CD4-positive, alpha-beta T cell (primary cell): Measurements from ENCODE around the gene AKAP8. TPM values are rescaled to one million over a fixed set of nuclear protein-coding genes. Genes with fewer than 3 reads are reported as not detected.

Source experiments
- ATAC-seq: fragments of 200-7000 bp; cut with Tn5 transposase; one replicate; pipeline ENCODE4 v1.10.0; 2022; ENCODE audit warnings: mild to moderate bottlenecking; ENCODE audit not compliant: poor library complexity
- CTCF ChIA-PET: fragments of 350-600 bp; sonication (Branson Sonifier 250); formaldehyde crosslinking; loops from one replicate; lab custom pipeline; 2021; ENCODE audit warnings: antibody characterized with exemption, inconsistent platforms; lab: Charles Lee
- POLR2A ChIA-PET: fragments of 350-600 bp; sonication (Branson Sonifier 250); formaldehyde crosslinking; loops from one replicate; lab custom pipeline; 2021; ENCODE audit warnings: antibody characterized with exemption, inconsistent platforms; lab: Charles Lee
- DNase-seq, 14 experiments: peaks; one replicate each; pipeline ENCODE4 v3.0.0-alpha.2; 2013 to 2020; ENCODE audit warnings: mixed read lengths in 2 of 14
- H3K27ac ChIP-seq, 2 donors: one replicate each; pipeline versions ENCODE4 v1.5.1 to v1.7.0; 2013; ENCODE audit warnings: low read length in 2 of 2, low read depth in 1 of 2, mild to moderate bottlenecking in 1 of 2
- H3K27me3 ChIP-seq, 2 experiments: 1 replicate in 1 of 2; 2 replicates in 1 of 2; pipeline versions ENCODE4 v1.6.1 to v1.7.0; 2013; ENCODE audit warnings: low read length in 2 of 2, control low read depth in 1 of 2, mild to moderate bottlenecking in 1 of 2, moderate library complexity in 1 of 2; ENCODE audit not compliant: insufficient read depth in 2 of 2, control insufficient read depth in 1 of 2
- H3K36me3 ChIP-seq: one replicate; pipeline ENCODE4 v1.6.1; 2013; ENCODE audit warnings: low read length, control low read depth; ENCODE audit not compliant: insufficient read depth
- H3K4me1 ChIP-seq: one replicate; pipeline ENCODE4 v1.6.1; 2013; ENCODE audit warnings: low read length, control low read depth; ENCODE audit not compliant: insufficient read depth
- H3K4me3 ChIP-seq: one replicate; pipeline ENCODE4 v1.5.1; 2013; ENCODE audit warnings: mild to moderate bottlenecking, low read length, moderate library complexity
- H3K9me3 ChIP-seq, 2 experiments: 1 replicate in 1 of 2; 2 replicates in 1 of 2; pipeline versions ENCODE4 v1.6.1 to v1.7.0; 2013; ENCODE audit warnings: low read length in 2 of 2, mild to moderate bottlenecking in 2 of 2, control low read depth in 1 of 2, moderate library complexity in 1 of 2; ENCODE audit not compliant: control insufficient read depth in 1 of 2, insufficient read depth in 1 of 2
- H3K27ac Mint-ChIP-seq: one replicate; pipeline ENCODE4 v1.8.0; 2020; ENCODE audit warnings: mixed read lengths
- H3K27me3 Mint-ChIP-seq: one replicate; pipeline ENCODE4 v1.8.0; 2021; ENCODE audit warnings: mixed read lengths
- H3K36me3 Mint-ChIP-seq: one replicate; pipeline ENCODE4 v1.8.0; 2021; ENCODE audit warnings: low read depth, mixed read lengths
- H3K4me1 Mint-ChIP-seq: one replicate; pipeline ENCODE4 v1.8.0; 2021; ENCODE audit warnings: low read depth, mixed read lengths
- H3K4me3 Mint-ChIP-seq: one replicate; pipeline ENCODE4 v1.8.0; 2020; ENCODE audit warnings: mild to moderate bottlenecking, mixed read lengths
- H3K9me3 Mint-ChIP-seq: one replicate; pipeline ENCODE4 v1.8.0; 2020; ENCODE audit warnings: mixed read lengths
- CTCF ChIP-seq: fragments of 200-600 bp; IDR thresholded peaks from one replicate; pipeline ENCODE4 v1.8.0; 2022; ENCODE audit warnings: antibody characterized with exemption, mild to moderate bottlenecking
- intact Hi-C, 2 experiments: fragments of 100-400 bp; cut with DNase I in 1 of 2; cut with micrococcal nuclease in 1 of 2; formaldehyde crosslinking; loops; one replicate each; pipeline versions ENCODE4 v1.15.1 to v1.9.0; 2023 to 2025; cut with DNase I, micrococcal nuclease
- total RNA-seq, 174 experiments: library from RNA in 2 of 174; stranded (reverse) in 2 of 174; gene quantifications; one replicate each; pipeline ENCODE4 v1.2.3 and lab custom pipeline; 2021 to 2026

Gene AKAP8
- total RNA-seq, 2 experiments from 2014 or later, result 87.5 to 90.1 TPM

GRCh38 chr19:15330801-15331418 is 48.7 kb downstream of the AKAP8 start:
- H3K4me1 Mint-ChIP-seq, result peaks cover 62% of the 10 kb centered on the region
- ChIA-PET CTCF (interaction anchor here (1.4 kb wide), 1 partner anchor 88 kb away, joined by 5 read pairs; the partner anchor contains the start of gene AKAP8L), POLR2A (interaction anchor here (0.8 to 5.9 kb wide), 5 partner anchors 14 to 48 kb away, joined by 3 to 80 read pairs (median 4); partner anchors contain the start of gene AKAP8)
- Histone ChIP-seq H3K36me3 (no peaks in the 10 kb centered on the region), H3K4me3 (peak overlapping the region; percentile 90), H3K27ac (peak overlapping the region; percentile 41 to 67), H3K4me1 (peaks cover 57% of the 10 kb centered on the region), H3K9me3 (no peaks in the 10 kb centered on the region), H3K27me3 (no peaks in the 10 kb centered on the region)
- peak overlapping the region; percentile 88 for H3K27ac Mint-ChIP-seq
- ATAC-seq (no peak), DNase-seq (peak in 3 of 14 experiments; percentile 60 to 61 (median 60))
- H3K9me3 Mint-ChIP-seq, result no peaks in the 10 kb centered on the region
- H3K27me3 Mint-ChIP-seq, result no peaks in the 10 kb centered on the region
- TF ChIP-seq CTCF, result no peak
- H3K36me3 Mint-ChIP-seq, result peaks cover 22% of the 10 kb centered on the region
- intact Hi-C loops, result loop anchor here (2.0 to 5.0 kb wide), 8 partner anchors 34 to 226 kb away; partner anchors contain the start of genes AKAP8 (in 2 of the 2) and AKAP8L (in 1 of the 2)
- H3K4me3 Mint-ChIP-seq, result peak overlapping the region; percentile 96

GRCh38 chr19:15328312-15328711 is 51.3 kb downstream of the AKAP8 start:
- intact Hi-C loops, result no loop called here
- H3K4me1 Mint-ChIP-seq, result peaks cover 81% of the 10 kb centered on the region
- ChIA-PET POLR2A (no interaction called here), CTCF (interaction anchor here (1.8 kb wide), 1 partner anchor 10 kb away, joined by 4 read pairs; no protein-coding TSS in a partner anchor)
- H3K27me3 Mint-ChIP-seq, result no peaks in the 10 kb centered on the region
- no peak for TF ChIP-seq CTCF
- peaks cover 78% of the 10 kb centered on the region for H3K4me1 ChIP-seq
- no peak overlapping the region for H3K4me3 ChIP-seq
- no peaks in the 10 kb centered on the region for H3K27me3 ChIP-seq
- H3K36me3 Mint-ChIP-seq, result peaks cover 25% of the 10 kb centered on the region
- H3K27ac Mint-ChIP-seq, result peak overlapping the region; percentile 37
- ATAC-seq (no peak), DNase-seq (no peak)
- no peaks in the 10 kb centered on the region for H3K9me3 Mint-ChIP-seq
- no peak overlapping the region for H3K27ac ChIP-seq
- peak overlapping the region; percentile 59 for H3K4me3 Mint-ChIP-seq
- no peaks in the 10 kb centered on the region for H3K9me3 ChIP-seq
- H3K36me3 ChIP-seq, result no peaks in the 10 kb centered on the region

- CTCF ChIA-PET, result interaction anchor here (0.6 to 0.9 kb wide), 2 partner anchors 32 to 149 kb away, joined by 3 to 4 read pairs; no protein-coding TSS in a partner anchor
- no peaks in the 10 kb centered on the region for H3K9me3 ChIP-seq
- H3K4me3 Mint-ChIP-seq, result peak overlapping the region; percentile 72
- peak overlapping the region; percentile 61 for H3K27ac Mint-ChIP-seq
- H3K4me1 ChIP-seq, result peaks cover 81% of the 10 kb centered on the region
- H3K9me3 Mint-ChIP-seq, result no peaks in the 10 kb centered on the region
- TF ChIP-seq CTCF, result no peak
- DNase-seq (peak in 2 of 14 experiments; percentile 25 to 34), ATAC-seq (peak; percentile 60)
- H3K4me3 ChIP-seq, result no peak overlapping the region
- intact Hi-C loops, result loop anchor here in 1 of 2 experiments (5.0 kb wide), 1 partner anchor 38 kb away; no protein-coding TSS in a partner anchor
- no peaks in the 10 kb centered on the region for H3K27me3 Mint-ChIP-seq
- H3K27me3 ChIP-seq, result no peaks in the 10 kb centered on the region
- peaks cover 91% of the 10 kb centered on the region for H3K4me1 Mint-ChIP-seq
- H3K27ac ChIP-seq, result no peak overlapping the region
- no peaks in the 10 kb centered on the region for H3K36me3 ChIP-seq
- H3K36me3 Mint-ChIP-seq, result peaks cover 19% of the 10 kb centered on the region
- POLR2A ChIA-PET, result interaction anchor here (0.8 to 1.9 kb wide), 4 partner anchors 8 to 94 kb away, joined by 3 to 5 read pairs (median 4); partner anchors contain the start of gene AKAP8L
Measured at GRCh38 chr19:15324791-15325519, 54.6 kb downstream of the AKAP8 start.
